Stimulated activated CD4-positive, alpha-beta T cell treated with anti-CD3 and anti-CD28 coated beads, Interleukin-2, amount 100 ng/mL, for 48 hours (primary cell): ENCODE results near the gene GHSR.

Experiments
- DNase-seq, 2 donors: peaks; one replicate each; pipeline ENCODE4 v3.0.0-alpha.2; 2020

GHSR gene

DNA sequence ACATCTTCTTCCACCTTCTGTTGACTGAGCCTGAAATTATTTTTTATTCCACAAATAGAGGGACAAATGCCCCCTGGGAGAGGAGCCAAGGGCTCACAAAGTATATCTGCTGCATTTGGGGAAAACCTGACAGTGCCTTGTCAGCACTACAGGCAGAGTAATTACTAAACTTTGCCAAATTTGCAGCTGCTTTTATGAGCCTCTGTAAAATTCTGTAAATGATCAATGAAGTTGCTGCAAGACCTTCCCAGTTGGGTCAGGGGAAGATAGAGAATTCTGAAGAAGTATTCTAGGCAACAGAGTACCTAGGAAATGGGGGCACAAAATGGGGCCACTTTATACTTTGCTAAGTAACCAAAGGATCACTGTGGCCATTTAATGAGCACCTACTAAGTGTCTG is 10.5 kb downstream of the GHSR start:
- DNase-seq, result no peak

DNA sequence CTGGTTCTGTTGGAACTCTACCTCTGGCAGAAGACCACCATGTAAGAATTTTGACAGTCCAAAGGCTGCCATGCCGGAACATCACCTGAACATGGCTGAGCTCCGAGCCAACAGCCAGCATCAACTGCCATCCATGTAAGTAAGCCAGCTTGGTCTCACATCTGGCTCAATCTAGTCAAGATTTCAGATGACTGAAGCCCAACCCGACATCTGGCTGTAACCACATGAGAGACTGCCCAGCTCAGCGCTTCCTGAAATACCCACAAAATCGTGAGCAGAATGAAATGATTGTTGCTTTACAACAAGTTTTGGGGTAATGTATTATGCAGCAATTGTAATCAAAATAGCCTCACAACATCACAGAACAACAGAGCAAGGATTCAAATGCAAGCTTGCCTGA is 32.9 kb downstream of the GHSR start:
- no peak for DNase-seq

DNA sequence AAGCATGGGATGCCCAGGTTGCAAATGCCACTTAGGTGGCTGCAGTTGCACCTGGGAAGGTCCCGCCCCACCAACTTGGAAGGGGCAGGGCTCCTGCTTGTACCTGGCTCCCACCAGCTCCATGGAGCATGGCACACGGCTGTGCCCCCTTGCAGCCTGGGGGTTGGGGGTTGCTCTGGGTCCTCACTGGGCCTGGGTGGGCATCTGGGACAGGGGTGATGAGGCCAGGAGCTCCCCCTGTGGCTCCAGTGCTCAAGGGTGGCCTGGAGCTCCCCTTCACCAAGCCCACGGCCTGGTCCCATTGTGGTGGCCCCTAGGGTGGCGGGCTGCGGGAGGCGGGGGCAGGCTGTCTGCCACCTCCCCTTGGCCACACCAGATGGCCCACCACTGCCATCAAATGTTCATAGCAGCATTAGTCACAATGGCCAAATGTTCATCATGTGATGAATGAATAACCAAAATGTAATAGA is 36.7 kb downstream of the GHSR start:
- DNase-seq, result no peak

DNA sequence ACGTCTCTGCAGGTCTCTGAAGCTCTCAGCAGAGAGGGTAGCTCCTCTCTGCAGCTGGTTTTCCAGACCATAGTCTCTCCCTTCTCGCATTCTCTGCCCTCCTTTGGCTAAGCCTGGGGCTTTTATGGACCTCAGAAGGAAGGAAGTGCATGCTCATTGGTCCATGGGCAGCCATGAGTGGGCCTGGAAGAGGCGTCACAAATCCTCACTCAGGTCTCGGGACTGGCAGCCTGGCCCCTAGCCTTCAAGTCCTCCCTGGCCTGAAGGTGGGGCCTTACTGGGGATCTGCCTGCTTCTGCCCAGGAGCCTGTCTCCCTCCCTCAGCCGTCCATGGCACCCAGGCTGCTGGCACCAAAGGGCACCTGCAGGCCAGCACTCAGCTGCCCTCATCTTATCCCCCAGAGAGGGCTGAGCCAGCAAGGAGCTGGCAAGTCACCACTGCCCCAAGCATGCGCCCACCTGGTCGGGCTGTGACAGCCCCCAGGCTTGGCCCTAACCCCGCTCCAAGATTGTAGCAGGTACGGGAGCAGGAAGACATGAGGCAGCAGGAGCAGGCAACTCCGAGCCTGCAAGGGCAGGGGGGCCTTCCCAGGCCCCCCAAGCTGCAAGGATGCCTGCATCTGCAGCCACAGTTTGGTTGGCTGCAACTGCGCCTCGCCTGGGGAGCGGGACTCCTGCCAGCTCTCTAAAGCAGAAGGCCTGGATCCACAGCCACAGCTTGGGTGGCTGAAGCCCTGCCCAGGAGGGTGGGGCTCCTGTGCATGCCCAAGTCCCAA is 37.4 kb downstream of the GHSR start:
- DNase-seq, result no peak

DNA sequence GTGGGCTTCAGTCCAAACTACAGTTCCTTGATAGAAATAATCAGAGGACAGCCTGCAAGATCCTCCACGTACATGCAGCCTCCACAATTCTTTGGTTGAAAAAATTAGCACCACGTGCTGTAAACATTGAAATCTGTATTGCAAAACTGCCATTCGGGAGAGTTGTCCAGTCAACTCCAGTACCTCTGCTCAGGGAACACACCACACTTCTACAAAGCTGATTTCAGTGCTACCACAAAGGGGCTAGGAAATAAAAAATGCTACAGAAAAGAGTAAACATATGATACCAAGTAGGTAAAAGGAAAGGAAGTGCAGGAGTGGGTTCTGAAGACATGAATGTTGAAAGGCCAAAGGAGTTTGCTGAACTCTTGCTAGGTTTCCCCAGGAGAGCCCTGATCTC is 40.4 kb downstream of the GHSR start:
- DNase-seq, result no peak

DNA sequence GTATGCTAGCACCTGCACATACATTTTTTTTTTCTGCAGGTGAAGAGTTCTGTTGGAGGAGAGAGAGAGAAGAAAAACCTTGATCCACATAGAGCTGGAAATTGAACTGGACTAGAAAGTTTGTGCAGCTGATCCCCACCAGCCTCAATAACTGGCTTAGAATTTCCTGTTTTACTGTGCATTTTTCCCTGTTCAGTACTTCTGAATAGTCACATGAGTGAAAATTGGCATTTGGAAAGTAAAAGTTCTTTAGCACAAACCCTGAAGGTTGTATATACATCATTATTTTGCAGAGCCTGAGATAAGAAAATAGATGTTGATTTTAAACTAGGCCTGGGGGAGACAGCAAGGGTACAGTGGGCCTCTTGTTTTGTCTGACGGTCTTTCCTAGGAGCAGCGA is 42.3 kb downstream of the GHSR start:
- no peak for DNase-seq

DNA sequence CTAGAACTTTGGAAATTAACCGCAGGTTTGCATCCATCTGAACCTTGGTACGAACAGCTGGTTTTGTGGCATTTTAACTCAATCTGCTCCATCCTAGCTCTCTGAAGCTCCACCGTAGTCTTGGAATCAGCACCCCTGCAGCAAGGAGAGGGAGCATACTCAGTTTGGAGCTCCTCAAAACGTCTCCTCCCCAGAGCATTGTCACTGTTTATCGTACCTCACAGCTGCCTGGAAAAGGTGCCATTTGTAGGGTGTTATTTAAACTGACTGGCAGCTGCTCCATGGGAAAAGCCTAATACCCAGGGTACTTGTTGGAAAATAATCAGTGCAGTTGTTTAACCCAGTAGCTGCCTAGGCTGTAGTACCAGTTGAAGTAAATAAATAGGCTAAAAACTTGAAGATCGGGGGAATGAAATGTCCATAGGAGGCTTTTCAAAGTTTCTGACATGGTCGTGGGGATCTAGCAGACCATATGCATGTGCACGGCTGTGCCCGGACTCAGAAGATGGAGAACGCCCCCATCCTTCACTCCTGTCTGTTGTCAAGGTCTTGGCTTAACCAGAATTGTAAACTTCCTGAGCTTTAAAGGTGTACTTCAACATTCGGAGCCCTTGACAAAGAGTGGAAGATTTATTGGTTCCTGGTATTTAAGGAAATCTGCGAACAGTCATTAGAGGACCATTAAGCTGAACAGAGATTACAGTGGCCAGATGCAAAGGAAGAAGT is 43.9 kb downstream of the GHSR start:
- no peak for DNase-seq

DNA sequence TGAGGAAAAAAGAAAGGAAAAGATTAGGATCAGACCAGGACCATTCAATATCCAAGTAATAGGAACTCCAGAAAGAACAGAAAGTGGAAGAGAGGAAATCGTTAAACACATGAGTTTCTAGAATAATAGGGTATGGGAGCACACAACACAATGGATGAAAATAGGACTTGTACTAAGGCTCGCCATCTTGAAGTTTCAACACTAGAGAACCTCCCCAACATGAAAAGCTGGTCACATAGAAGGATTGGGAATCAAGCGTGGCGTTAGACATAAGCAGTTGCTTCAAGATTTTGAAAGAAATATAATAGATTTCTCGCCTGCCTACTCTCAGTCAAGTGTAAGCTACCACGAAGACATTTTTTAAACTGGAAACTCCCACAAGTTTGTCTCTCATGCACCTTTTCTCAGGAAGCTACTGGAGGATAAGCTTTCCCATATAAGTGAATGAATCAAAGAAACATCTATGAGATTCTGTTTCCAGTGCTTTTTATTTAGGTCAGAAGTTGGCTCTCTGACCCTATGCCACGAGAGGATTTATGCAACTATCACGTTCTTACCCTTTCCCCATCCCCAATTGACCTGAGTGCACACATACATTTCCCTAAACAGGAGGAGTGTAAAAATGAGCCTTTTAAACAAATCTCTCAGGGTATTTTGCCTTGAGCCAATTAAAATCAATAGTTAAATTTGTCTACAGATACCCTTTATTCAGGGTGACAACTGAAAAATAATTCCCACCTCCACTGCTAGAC is 45.2 kb downstream of the GHSR start:
- no peak for DNase-seq

DNA sequence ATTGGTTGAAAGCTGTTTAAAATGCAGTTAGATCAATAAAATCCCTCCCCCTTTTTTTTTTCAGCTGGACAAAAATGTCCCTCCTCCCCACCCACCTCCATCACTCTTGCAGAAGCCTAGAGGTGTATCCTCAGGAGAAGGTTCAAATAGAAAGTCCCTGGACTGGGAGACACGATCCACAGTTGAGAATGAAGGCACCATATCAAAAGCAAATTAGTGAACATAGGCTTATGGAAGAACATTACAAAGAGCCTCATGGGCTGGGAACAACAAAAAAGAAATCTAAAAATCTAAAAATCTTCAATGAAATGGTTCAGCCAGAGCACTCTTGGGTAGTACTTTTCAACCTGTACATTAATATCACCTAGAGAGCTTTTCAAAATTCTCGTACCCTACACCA is 46.2 kb downstream of the GHSR start:
- no peak for DNase-seq

DNA sequence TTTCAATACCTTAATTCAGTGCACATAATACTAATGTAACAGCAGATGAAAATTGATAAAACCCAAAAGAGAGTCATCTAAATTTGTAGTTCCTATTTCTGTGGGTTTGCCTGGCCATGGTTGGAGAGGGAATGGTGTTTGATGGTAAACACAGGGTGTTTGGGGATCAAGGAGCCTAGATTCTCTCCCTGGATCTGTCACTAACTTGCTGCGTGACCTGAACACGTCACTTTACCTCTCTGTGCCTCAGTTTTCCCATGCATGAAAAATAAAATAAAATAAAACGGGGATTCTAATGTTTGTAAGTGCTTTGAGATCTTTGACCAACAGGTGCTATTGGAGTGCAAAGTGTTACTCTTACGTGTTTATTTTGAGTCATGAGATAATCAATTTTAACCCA is 49.8 kb downstream of the GHSR start:
- DNase-seq, result no peak

DNA sequence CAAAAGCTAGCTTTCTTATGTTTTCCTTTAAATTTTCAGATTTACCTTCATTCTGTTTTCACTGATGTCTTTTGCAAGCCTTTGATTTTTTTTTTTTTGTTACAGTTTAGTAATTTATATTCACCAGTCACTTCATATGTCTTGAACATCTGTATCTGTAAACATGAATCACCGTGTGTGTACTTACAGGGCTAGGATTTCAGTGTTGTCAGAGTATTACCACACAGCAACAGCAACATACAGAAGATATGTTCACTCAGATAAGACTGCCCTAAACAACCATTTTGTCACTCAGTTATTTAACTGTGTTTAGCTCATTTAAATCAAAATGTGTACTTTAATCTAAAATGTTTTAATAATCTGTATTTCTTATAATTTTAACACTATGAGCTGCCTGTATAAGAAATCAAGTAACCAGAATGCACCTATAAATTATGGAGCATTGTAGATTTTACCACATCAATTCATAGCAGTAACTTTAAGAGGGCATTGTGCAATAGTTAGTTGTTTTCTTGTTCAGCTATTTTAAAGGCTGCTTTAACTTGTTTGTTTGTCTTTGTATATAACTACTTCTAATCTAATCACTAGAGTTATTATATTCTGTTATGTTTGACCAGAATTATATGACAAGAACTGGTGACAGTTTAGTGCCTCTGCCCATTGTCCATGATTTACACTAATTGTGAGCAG is 50.4 kb downstream of the GHSR start:
- no peak for DNase-seq

DNA sequence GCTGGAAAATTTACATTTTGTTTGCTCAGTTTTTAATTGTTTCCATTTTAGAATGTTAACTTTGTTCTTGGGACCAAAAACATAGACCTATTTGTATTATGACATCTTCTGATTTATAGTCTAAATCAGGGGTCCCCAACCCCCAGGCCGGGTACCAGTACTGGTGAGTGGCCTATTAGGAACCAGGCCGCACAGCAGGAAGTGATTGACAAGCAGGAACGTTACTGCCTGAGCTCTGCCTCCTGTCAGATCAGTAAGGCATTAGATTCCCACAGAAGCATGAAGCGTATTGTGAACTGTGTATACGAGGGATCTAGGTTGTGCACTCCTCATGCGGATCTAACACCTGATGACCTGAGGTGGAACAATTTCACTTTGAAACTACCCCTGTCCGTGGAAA is 51.9 kb downstream of the GHSR start:
- no peak for DNase-seq

DNA sequence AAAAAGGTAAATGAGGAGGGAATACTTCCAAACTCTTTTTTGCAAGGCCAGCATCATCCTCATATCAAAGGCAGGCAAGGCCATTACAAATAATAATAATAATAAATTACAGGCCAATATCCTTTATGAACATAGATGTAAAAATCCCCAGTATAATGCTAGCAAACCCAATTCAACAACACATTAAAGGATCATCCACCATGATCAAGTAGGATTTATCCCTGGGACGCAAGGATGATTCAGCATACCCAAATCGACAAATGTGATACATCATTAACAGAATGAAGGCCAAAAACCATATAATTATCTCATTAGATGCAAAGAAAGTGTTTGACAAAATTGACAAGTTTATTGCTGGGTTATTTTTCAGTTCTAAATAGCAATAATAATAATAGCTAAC is 53.6 kb downstream of the GHSR start:
- no peak for DNase-seq
